DOHH2 (cell line): ENCODE results near the gene TGFBRAP1.

ENCODE experiments used
- H3F3A ChIP-seq: fragments of 200-600 bp; sonication (generic), shearing (Covaris generic); 2 replicates; pipeline ENCODE4 v1.6.0; 2016; ENCODE audit warnings: antibody characterized with exemption, mild to moderate bottlenecking; ENCODE audit not compliant: control insufficient read depth, insufficient read depth
- H3K27ac ChIP-seq: fragments of 200-600 bp; sonication (generic); 2 replicates; pipeline ENCODE4 v1.5.1; 2014; ENCODE audit warnings: low read depth, mild to moderate bottlenecking, low read length, moderate library complexity
- H3K27me3 ChIP-seq: fragments of 200-600 bp; sonication (generic); 2 replicates; pipeline ENCODE4 v1.6.1; 2014; ENCODE audit warnings: mild to moderate bottlenecking, low read length, mixed read lengths; ENCODE audit not compliant: control insufficient read depth
- H3K36me3 ChIP-seq: fragments of 200-600 bp; sonication (generic); 2 replicates; pipeline ENCODE4 v1.6.1; 2014; ENCODE audit warnings: mild to moderate bottlenecking, low read length, moderate library complexity, mixed read lengths; ENCODE audit not compliant: control insufficient read depth
- H3K4me1 ChIP-seq: fragments of 200-600 bp; sonication (generic); 2 replicates; pipeline ENCODE4 v1.6.1; 2014; ENCODE audit warnings: mild to moderate bottlenecking, low read length, mixed read lengths; ENCODE audit not compliant: control insufficient read depth
- H3K4me2 ChIP-seq: fragments of 200-600 bp; sonication (generic); 2 replicates; pipeline ENCODE4 v1.6.0; 2014; ENCODE audit warnings: mild to moderate bottlenecking, low read length, moderate library complexity
- H3K4me3 ChIP-seq: fragments of 200-600 bp; sonication (generic); 2 replicates; pipeline ENCODE4 v1.5.1; 2014; ENCODE audit warnings: mild to moderate bottlenecking, low read length, mixed read lengths
- H3K79me2 ChIP-seq: fragments of 200-600 bp; sonication (generic); 2 replicates; pipeline ENCODE4 v1.6.1; 2014; ENCODE audit warnings: mild to moderate bottlenecking, low read length, mixed read lengths; ENCODE audit not compliant: control insufficient read depth
- H3K9me2 ChIP-seq: fragments of 200-600 bp; sonication (generic); replicated peaks from 2 replicates; pipeline ENCODE4 v1.6.1; 2014; ENCODE audit warnings: mild to moderate bottlenecking, low read length, mixed read lengths; ENCODE audit not compliant: control insufficient read depth
- H3K9me3 ChIP-seq: fragments of 200-600 bp; sonication (generic); 2 replicates; pipeline ENCODE4 v1.6.1; 2014; ENCODE audit warnings: antibody characterized with exemption, low read length, mixed read lengths; ENCODE audit not compliant: control insufficient read depth, insufficient read depth
- H4K20me1 ChIP-seq: fragments of 200-600 bp; sonication (generic); 2 replicates; pipeline ENCODE4 v1.6.0; 2014; ENCODE audit warnings: low read depth, mild to moderate bottlenecking, antibody characterized with exemption, low read length, moderate library complexity; ENCODE audit not compliant: control insufficient read depth, insufficient read depth
- EZH2phosphoT487 ChIP-seq: fragments of 200-600 bp; sonication (generic); IDR thresholded peaks from 2 replicates; pipeline ENCODE4 v1.6.1; 2017; ENCODE audit warnings: borderline replicate concordance, mild to moderate bottlenecking, antibody characterized with exemption, low read length, moderate library complexity, mixed read lengths
- TF ChIP-seq, protein P1 (sequence below): fragments of 200-600 bp; sonication (generic); IDR thresholded peaks from one replicate; pipeline ENCODE4 v1.5.1; 2014; ENCODE audit warnings: antibody characterized with exemption, mild to moderate bottlenecking, low read depth, low read length; ENCODE audit not compliant: poor library complexity, severe bottlenecking

TGFBRAP1 gene

GRCh38 chr2:105315314-105315713, 14.2 kb downstream of the TGFBRAP1 start:
- Histone ChIP-seq H3K9me2 (no peaks in the 10 kb centered on the region), H3K36me3 (peaks cover 6% of the 10 kb centered on the region; the same call in 1 of the 2 replicates), H3K4me1 (peaks cover 29% of the 10 kb centered on the region), H3K9me3 (no peaks in the 10 kb centered on the region), H3K4me2 (peak overlapping the region; percentile 17), H4K20me1 (peaks cover 9% of the 10 kb centered on the region), H3K4me3 (no peak overlapping the region), H3K79me2 (peaks cover 95% of the 10 kb centered on the region), H3K27ac (no peak overlapping the region), H3K27me3 (no peaks in the 10 kb centered on the region), H3F3A (0 out of 2 replicates have a peak, but pooled peaks cover 2% of the 10 kb centered on the region)
- TF ChIP-seq, protein P1, sequence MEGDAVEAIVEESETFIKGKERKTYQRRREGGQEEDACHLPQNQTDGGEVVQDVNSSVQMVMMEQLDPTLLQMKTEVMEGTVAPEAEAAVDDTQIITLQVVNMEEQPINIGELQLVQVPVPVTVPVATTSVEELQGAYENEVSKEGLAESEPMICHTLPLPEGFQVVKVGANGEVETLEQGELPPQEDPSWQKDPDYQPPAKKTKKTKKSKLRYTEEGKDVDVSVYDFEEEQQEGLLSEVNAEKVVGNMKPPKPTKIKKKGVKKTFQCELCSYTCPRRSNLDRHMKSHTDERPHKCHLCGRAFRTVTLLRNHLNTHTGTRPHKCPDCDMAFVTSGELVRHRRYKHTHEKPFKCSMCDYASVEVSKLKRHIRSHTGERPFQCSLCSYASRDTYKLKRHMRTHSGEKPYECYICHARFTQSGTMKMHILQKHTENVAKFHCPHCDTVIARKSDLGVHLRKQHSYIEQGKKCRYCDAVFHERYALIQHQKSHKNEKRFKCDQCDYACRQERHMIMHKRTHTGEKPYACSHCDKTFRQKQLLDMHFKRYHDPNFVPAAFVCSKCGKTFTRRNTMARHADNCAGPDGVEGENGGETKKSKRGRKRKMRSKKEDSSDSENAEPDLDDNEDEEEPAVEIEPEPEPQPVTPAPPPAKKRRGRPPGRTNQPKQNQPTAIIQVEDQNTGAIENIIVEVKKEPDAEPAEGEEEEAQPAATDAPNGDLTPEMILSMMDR = no peak
- no peak for TF ChIP-seq EZH2phosphoT487

DNA sequence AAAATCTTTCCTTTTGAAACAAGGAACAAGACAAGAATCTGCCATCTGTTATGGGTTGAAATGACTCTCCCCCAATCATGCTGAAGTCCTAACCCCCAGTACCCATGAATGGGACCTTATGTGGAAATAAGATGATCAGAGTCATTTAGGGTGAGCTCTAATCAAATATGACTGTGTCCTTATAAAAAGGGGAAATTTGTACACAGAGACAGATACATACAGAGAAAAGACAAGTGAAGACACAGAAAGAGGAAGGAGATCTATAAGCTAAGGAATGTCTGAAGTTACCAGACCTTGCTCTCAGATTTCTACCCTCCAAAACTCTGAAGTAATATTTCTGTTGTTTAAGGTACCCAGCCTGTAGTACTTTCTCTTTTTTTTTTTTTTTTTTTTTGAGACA, 15.7 kb downstream of the TGFBRAP1 start:
- peaks cover 99% of the 10 kb centered on the region for H3K79me2 ChIP-seq
- 0 out of 2 replicates have a peak overlapping the region, but pooled peaks have one; percentile 0 for H3K4me3 ChIP-seq
- H3K27me3 ChIP-seq = no peaks in the 10 kb centered on the region
- H3K36me3 ChIP-seq = peaks cover 13% of the 10 kb centered on the region
- H3K9me3 ChIP-seq = no peaks in the 10 kb centered on the region
- 0 out of 2 replicates have a peak, but pooled peaks cover 2% of the 10 kb centered on the region for H3F3A ChIP-seq
- H3K27ac ChIP-seq = peak overlapping the region; percentile 58
- peak overlapping the region; percentile 48; the same call in 1 of the 2 replicates for H3K4me2 ChIP-seq
- H3K9me2 ChIP-seq = no peaks in the 10 kb centered on the region
- no peak for TF ChIP-seq EZH2phosphoT487
- TF ChIP-seq, protein P1 = no peak
- peaks cover 40% of the 10 kb centered on the region for H3K4me1 ChIP-seq
- H4K20me1 ChIP-seq = peaks cover 12% of the 10 kb centered on the region; the same call in 1 of the 2 replicates

- Histone ChIP-seq H3K4me2 (no peak overlapping the region), H3K27me3 (no peaks in the 10 kb centered on the region), H3K9me2 (no peaks in the 10 kb centered on the region), H4K20me1 (0 out of 2 replicates have a peak, but pooled peaks cover 9% of the 10 kb centered on the region), H3K4me3 (no peak overlapping the region), H3K4me1 (peaks cover 21% of the 10 kb centered on the region), H3K9me3 (no peaks in the 10 kb centered on the region), H3K36me3 (peaks cover 38% of the 10 kb centered on the region), H3F3A (0 out of 2 replicates have a peak, but pooled peaks cover 2% of the 10 kb centered on the region), H3K79me2 (peaks cover 99% of the 10 kb centered on the region), H3K27ac (no peak overlapping the region)
- no peak for TF ChIP-seq EZH2phosphoT487
- TF ChIP-seq, protein P1 = no peak
These were observed 20.4 kb downstream of the TGFBRAP1 start for GRCh38 chr2:105309147-105309545.
